SH-SY5Y (cell line): ENCODE measurements around the gene AGTRAP.

Experiments
- GATA2 ChIP-seq: IDR thresholded peaks from 2 replicates; pipeline ENCODE4 v1.6.1; 2011; ENCODE audit warnings: mild to moderate bottlenecking, low read depth, low read length
- GATA3 ChIP-seq: IDR thresholded peaks from 2 replicates; pipeline ENCODE4 v1.6.1; 2011; ENCODE audit warnings: low read depth, mild to moderate bottlenecking, low read length, moderate library complexity

GRCh38 chr1:11799896-11800295 is 64.0 kb downstream of the AGTRAP start:
- TF ChIP-seq GATA2 (no peak), GATA3 (no peak)
